SK-N-MC (cell line): ENCODE results near the gene SIGLEC8.
A peak's percentile ranks its signal among the peaks of the same experiment; 100 is the strongest.
"Not testable (repeated sequence)": the region's sequence is repeated elsewhere in the genome, so short reads cannot be mapped to it uniquely, and the experiment has no call there.

Experiments
- DNase-seq: peaks from one replicate; pipeline ENCODE4 v3.0.0-alpha.2; 2011; ENCODE audit warnings: low read depth, low spot score
- H3K27ac ChIP-seq: fragments of 200-600 bp; sonication (generic); 2 replicates; pipeline ENCODE4 v1.5.1; 2016; ENCODE audit warnings: mixed run types
- H3K36me3 ChIP-seq: fragments of 200-600 bp; sonication (generic); 2 replicates; pipeline ENCODE4 v1.6.1; 2017; ENCODE audit warnings: antibody characterized with exemption, low read length, mixed read lengths; ENCODE audit not compliant: insufficient read depth
- H3K4me3 ChIP-seq: fragments of 200-600 bp; sonication (generic); 2 replicates; pipeline ENCODE4 v1.5.1; 2016
- H3K9ac ChIP-seq: fragments of 200-600 bp; sonication (generic); 2 replicates; pipeline ENCODE4 v1.8.0; 2017; ENCODE audit warnings: mixed run types, mixed read lengths; ENCODE audit not compliant: insufficient read length
- H3K9me3 ChIP-seq: fragments of 200-600 bp; sonication (generic); 2 replicates; pipeline ENCODE4 v1.6.1; 2017; ENCODE audit warnings: low read depth, mild to moderate bottlenecking, antibody characterized with exemption, low read length, moderate library complexity, mixed read lengths
- EZH2 ChIP-seq: fragments of 200-600 bp; sonication (generic); IDR thresholded peaks from one replicate; pipeline ENCODE4 v1.6.1; 2017; ENCODE audit warnings: antibody characterized with exemption
- FOXP2 ChIP-seq: optimal IDR thresholded peaks from 2 replicates; pipeline ENCODE3; 2011; ENCODE audit warnings: mild to moderate bottlenecking, moderate library complexity; ENCODE audit not compliant: insufficient read depth; ENCODE audit errors: extremely low read length, control extremely low read depth
- POLR2AphosphoS5 ChIP-seq: IDR thresholded peaks from 2 replicates; pipeline ENCODE4 v1.6.1; 2012; ENCODE audit warnings: mild to moderate bottlenecking, low read depth, low read length, borderline replicate concordance

SIGLEC8 gene

DNA sequence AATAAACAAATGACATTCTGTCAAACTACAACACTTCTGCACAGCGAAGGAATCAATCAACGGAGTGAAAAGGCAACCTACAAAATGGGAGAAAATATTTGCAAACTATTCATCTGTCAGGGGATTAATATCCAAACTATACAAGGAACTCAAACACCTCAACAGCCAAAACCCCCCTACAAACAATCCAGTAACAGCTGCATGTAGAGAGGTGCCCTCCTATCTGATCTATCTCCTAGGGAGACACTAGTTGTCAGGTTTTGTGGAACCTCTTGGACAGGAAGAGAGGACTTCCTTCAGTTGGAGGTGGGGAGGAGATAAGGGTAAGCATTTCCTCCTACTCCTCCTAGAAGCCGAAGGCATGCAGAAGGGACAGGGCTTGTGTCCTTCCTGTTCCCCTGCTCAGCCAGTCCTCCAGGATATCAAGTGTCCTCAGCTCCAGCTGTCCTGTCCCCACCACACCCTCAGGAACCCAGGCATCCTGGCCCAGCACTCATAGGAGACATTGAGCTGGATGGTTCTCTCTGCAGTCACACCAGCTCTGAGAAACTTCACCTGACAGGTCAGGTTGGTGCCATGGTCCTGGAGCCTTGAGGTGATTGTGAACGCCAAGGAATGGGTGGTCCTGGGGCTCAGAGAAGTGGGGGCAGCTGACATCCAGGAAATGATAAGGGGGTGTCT is 9.8 kb upstream of the SIGLEC8 start:
- no peak overlapping the region for H3K27ac ChIP-seq
- no peak overlapping the region for H3K9ac ChIP-seq
- no peak for DNase-seq
- TF ChIP-seq EZH2 (no peak), POLR2AphosphoS5 (no peak), FOXP2 (no peak)
- no peak overlapping the region for H3K4me3 ChIP-seq
- no peaks in the 10 kb centered on the region for H3K36me3 ChIP-seq
- no peaks in the 10 kb centered on the region for H3K9me3 ChIP-seq

DNA sequence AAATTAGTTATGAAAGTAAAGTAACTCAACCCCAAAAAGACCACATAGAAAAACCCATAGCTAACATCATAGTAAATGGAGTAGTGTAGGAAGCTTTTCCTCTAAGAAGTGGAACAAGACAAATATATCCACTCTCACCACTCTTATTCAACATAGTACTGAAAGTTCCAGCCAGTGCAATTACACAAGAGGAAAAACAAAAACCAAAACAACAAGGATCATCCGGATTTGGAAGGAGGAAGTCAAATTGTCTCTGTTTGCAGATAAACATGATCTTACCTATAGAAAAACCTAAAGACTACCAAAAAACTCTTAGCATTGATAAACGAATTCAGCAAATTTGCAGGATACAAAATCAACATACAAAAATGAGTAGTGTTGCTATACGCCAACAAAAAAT is 8.5 kb upstream of the SIGLEC8 start:
- no peak overlapping the region for H3K4me3 ChIP-seq
- no peaks in the 10 kb centered on the region for H3K9me3 ChIP-seq
- H3K27ac ChIP-seq, result no peak overlapping the region
- no peaks in the 10 kb centered on the region for H3K36me3 ChIP-seq
- H3K9ac ChIP-seq, result no peak overlapping the region
- TF ChIP-seq FOXP2 (no peak), POLR2AphosphoS5 (no peak), EZH2 (no peak)
- DNase-seq, result no peak

DNA sequence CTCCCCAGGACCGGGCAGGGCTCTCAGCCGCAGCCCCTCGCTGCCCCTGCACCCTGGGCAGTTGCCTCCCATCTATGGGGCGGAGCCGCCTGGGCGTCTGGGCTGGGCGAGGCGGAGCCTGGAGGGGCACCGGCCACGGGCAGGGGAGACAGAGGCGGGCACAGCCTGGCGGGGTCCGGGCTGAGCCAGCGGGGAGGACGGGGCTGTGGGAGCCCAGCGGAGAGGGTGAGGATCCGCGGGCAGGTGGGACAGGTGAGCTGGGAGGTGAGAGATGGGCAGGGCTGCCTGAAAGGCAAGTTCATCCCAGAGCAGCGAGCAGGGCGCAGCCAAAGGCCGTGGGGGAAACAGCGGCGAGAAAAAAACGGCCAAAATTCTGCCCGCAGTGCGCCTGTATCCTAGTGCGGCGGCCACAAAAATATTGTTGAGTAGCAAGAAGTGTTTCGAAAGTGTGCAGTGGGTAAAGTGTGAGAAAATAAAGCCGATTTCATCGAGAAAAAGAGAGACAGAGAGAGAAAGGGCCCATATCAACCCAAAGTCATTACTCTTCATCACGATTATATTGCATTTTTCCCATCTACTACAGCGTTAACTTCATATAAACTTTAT is 5.8 kb upstream of the SIGLEC8 start:
- not testable (repeated sequence) for H3K9ac ChIP-seq, H3K27ac ChIP-seq, H3K4me3 ChIP-seq, H3K9me3 ChIP-seq, H3K36me3 ChIP-seq, DNase-seq

DNA sequence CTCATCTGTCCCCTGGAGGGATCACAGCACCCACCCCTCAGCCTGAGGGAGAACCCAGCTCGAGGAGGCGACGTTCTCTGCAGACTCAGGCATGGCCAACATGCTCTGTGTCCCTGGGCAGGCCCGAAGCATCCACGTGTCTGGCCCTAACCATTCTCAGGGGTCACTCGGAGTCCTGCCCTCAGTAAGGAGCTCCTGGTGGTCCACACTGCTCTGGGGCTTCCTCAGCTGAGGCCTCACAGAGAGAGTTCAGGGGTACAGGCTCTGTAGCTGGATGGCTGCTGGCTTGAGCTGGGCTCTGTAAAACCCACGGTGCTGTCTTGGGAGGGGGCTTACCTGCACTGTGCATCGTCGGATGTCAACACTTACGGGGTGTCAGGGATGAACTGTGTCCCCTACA is 4.4 kb upstream of the SIGLEC8 start:
- TF ChIP-seq POLR2AphosphoS5 (no peak), EZH2 (no peak), FOXP2 (no peak)
- Histone ChIP-seq H3K9me3 (no peaks in the 10 kb centered on the region), H3K36me3 (no peaks in the 10 kb centered on the region), H3K27ac (no peak overlapping the region), H3K9ac (no peak overlapping the region), H3K4me3 (no peak overlapping the region)
- DNase-seq, result no peak

DNA sequence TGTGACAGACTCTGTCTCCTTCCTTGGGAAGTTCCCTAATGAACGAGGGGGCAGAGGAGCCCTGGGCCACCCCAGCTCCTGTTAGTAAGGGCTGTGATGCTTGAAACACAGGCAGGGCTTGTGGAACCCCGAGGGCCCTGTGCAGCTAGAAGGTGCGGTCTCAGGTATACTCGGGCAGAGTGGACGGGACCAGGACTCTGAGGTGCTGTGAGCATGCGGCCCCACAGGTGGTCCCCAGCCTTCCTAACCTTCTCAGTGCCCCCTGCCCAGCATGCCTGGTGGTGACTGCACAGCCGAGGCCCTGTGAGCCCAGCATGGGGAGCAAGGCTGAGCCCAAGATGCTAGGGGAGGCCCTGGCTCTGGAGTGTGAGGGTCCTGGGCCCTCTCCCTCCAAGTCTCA is 4.0 kb upstream of the SIGLEC8 start:
- Histone ChIP-seq H3K27ac (no peak overlapping the region), H3K4me3 (no peak overlapping the region), H3K9me3 (no peaks in the 10 kb centered on the region), H3K9ac (no peak overlapping the region), H3K36me3 (no peaks in the 10 kb centered on the region)
- DNase-seq, result no peak
- TF ChIP-seq FOXP2 (no peak), POLR2AphosphoS5 (no peak), EZH2 (no peak)

DNA sequence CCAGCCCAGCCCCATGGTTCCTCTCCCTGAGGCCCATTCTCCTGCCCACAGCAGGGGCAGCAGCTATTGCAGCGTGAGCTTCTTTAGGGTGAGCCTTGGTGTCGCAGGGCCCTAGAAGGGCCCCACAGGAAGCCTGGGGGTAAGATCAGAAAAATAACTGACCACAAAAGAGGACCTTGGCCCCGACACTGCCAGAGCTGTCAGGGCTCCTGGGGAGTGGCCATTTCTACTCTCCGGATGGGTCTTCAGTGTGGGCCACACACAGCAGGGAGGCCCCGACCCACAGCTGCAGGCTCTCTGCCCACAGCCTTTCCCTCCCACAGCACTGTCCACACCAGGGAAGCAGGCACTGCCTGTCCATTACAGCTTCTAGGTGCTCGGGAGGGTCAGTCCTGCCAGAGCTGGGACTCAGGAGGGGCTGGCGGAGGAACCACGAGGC is 3.5 kb upstream of the SIGLEC8 start:
- TF ChIP-seq POLR2AphosphoS5 (no peak), EZH2 (no peak), FOXP2 (no peak)
- DNase-seq, result no peak
- Histone ChIP-seq H3K9me3 (no peaks in the 10 kb centered on the region), H3K4me3 (no peak overlapping the region), H3K27ac (no peak overlapping the region), H3K9ac (no peak overlapping the region), H3K36me3 (no peaks in the 10 kb centered on the region)

DNA sequence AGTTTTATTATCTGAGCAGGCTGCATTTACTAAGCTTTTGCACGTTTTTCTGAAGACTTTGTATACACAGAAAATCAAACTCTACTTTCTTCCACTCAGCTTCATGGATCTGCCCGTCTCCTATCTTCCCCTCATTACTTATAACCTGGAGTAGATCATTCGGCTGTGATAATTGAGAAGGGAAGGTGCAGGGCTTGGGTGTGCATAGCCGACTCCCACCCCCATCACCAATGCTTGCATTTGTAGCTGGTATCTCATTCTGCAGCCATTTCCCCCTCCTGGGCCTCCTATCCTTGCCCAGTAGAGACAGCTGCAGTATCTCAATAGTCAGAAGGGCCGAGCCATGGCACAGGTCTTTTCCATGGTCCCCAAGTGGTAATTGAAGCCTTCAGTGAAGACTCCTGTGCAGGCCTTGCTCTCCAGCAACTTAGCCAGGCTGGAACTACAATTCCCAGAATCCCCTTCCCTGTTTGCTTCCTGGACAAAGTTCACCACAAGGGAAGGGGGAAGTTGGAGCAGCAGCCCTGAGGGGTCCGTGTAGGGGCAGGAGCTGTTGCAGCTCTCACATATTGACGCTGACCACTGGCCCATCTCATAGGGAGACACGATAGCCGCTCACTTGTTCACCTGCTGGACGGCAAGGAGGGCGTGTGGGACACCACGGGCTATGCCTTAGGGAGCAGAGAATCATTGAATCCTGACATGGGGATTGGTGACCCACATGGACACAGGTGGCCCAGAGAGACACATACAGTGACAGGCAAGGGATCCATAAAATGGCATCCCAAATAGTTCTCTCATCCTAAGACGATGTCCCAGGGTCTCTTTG is 2.1 kb upstream of the SIGLEC8 start:
- DNase-seq, result no peak
- no peak overlapping the region for H3K9ac ChIP-seq
- peak overlapping the region; percentile 51; the same call in 1 of the 2 replicates for H3K4me3 ChIP-seq
- TF ChIP-seq EZH2 (no peak), POLR2AphosphoS5 (peak; percentile 35; the same call in 1 of the 2 replicates)
- no peak overlapping the region for H3K27ac ChIP-seq
- no peaks in the 10 kb centered on the region for H3K9me3 ChIP-seq
- H3K36me3 ChIP-seq, result no peaks in the 10 kb centered on the region

DNA sequence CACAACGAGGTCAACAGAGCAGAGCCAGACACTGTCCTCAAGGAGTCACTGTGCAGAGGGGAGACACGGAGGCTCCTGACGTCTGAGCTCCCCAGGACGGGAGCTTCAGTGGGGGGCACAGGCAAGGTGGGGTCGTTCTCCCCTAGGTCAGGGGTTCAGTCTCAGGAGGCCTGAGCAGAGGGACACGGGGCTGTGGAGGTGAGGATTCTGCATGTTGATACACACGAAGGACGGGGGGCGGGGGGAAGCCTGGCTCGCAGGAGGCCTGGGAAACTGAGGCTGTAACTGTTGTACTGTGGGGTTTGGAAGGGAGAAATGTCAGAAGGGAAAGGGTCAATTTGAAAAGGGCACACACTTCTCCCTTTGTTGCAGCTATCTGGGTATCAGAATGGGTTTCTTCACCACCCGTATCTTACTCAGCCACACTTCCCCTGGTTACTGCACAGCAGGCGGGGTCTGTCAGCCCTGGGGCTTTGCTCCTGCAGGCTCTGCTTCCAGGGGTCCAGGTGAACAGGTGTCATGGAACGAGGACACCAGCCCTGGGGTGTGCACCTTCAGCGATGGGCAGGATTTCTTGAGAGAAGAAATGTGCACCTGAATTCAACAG is 748 bp upstream of the SIGLEC8 start:
- no peak overlapping the region for H3K4me3 ChIP-seq
- H3K9ac ChIP-seq, result no peak overlapping the region
- H3K9me3 ChIP-seq, result no peaks in the 10 kb centered on the region
- DNase-seq, result no peak
- no peaks in the 10 kb centered on the region for H3K36me3 ChIP-seq
- no peak for TF ChIP-seq EZH2
- no peak for TF ChIP-seq POLR2AphosphoS5
- TF ChIP-seq FOXP2, result no peak
- no peak overlapping the region for H3K27ac ChIP-seq
